Tibial artery (tissue), 4 donors: Measurements from ENCODE around the gene JOSD1.

ENCODE experiments used
- DNase-seq, 2 donors: peaks; one replicate each; pipeline ENCODE4 v3.0.0-alpha.2; 2019
- H3K27ac ChIP-seq, 2 donors: fragments of 200-600 bp; sonication (generic) in 1 of 2; 1 replicate in 1 of 2; 2 replicates in 1 of 2; pipeline ENCODE4 v1.5.1; 2018 to 2019; ENCODE audit warnings: mild to moderate bottlenecking in 1 of 2
- H3K27me3 ChIP-seq, 2 donors: fragments of 200-600 bp; sonication (generic) in 1 of 2; one replicate each; pipeline versions ENCODE4 v1.5.1 to v1.6.0; 2016 to 2019
- H3K36me3 ChIP-seq, 3 donors: fragments of 200-600 bp; sonication (generic) in 2 of 3; one replicate each; pipeline ENCODE4 v1.5.1; 2016 to 2019; ENCODE audit warnings: mild to moderate bottlenecking in 2 of 3
- H3K4me1 ChIP-seq, 4 donors: fragments of 200-600 bp; sonication (generic) in 2 of 4; 1 replicate in 3 of 4; 2 replicates in 1 of 4; pipeline ENCODE4 v1.5.1; 2016 to 2019
- H3K4me3 ChIP-seq, 2 donors: fragments of 200-600 bp; sonication (generic) in 1 of 2; 1 replicate in 1 of 2; 2 replicates in 1 of 2; pipeline ENCODE4 v1.5.1; 2018 to 2019; ENCODE audit warnings: mild to moderate bottlenecking in 2 of 2
- H3K9me3 ChIP-seq, 3 donors: fragments of 200-600 bp; sonication (generic) in 1 of 3; one replicate each; pipeline ENCODE4 v1.5.1; 2016 to 2019
- intact Hi-C: fragments of 100-400 bp; cut with DNase I; formaldehyde crosslinking; loops from one replicate; pipeline ENCODE4 v1.15.0; 2023; ENCODE audit warnings: low total_unique reads
- TF ChIP-seq, protein P1 (sequence below), 2 experiments: fragments of 200-600 bp in 1 of 2; fragments of 450-650 bp in 1 of 2; IDR thresholded peaks; one replicate each; pipeline ENCODE4 v1.5.1; 2017 to 2019; ENCODE audit warnings: antibody characterized with exemption in 2 of 2, mild to moderate bottlenecking in 1 of 2, moderate library complexity in 1 of 2

The JOSD1 gene

DNA sequence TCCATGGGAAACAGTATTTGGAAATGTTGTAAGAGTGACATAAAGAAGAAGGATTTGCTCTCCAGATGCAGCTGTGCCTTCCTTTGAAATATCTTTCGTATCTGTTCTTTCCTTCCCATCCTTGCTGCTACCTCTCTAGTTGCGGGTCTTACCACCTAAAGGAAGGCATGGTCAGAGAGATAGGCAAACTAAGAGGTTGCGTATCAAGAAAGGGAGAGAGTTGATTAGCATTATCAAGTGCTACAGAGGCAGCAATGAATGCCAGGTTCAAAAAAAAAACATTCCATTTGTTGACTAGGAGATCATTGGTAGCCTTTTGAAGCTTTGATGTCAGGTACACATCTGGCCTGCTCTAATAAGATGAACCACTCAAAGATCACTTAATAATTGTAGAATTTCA, 9.6 kb upstream of the JOSD1 start:
- no peaks in the 10 kb centered on the region for H3K27me3 ChIP-seq
- H3K4me1 ChIP-seq: peaks cover 0 to 48% (median 17%) of the 10 kb centered on the region in 4 donors

GRCh38 chr22:38709306-38709705, 8.6 kb upstream of the JOSD1 start:
- TF ChIP-seq, protein P1, sequence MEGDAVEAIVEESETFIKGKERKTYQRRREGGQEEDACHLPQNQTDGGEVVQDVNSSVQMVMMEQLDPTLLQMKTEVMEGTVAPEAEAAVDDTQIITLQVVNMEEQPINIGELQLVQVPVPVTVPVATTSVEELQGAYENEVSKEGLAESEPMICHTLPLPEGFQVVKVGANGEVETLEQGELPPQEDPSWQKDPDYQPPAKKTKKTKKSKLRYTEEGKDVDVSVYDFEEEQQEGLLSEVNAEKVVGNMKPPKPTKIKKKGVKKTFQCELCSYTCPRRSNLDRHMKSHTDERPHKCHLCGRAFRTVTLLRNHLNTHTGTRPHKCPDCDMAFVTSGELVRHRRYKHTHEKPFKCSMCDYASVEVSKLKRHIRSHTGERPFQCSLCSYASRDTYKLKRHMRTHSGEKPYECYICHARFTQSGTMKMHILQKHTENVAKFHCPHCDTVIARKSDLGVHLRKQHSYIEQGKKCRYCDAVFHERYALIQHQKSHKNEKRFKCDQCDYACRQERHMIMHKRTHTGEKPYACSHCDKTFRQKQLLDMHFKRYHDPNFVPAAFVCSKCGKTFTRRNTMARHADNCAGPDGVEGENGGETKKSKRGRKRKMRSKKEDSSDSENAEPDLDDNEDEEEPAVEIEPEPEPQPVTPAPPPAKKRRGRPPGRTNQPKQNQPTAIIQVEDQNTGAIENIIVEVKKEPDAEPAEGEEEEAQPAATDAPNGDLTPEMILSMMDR (IDR thresholded peaks at IDR 0.05): no peak
- no peak for DNase-seq
- H3K4me3 ChIP-seq: no peak overlapping the region
- intact Hi-C loops: loop anchor here (5.0 kb wide), 1 partner anchor 43 kb away; no protein-coding TSS in a partner anchor
- peaks cover 0 to 56% (median 20%) of the 10 kb centered on the region in 4 donors for H3K4me1 ChIP-seq
- H3K27me3 ChIP-seq: no peaks in the 10 kb centered on the region
- H3K9me3 ChIP-seq: no peaks in the 10 kb centered on the region
- no peak overlapping the region for H3K27ac ChIP-seq
- peaks cover 0 to 13% (median 10%) of the 10 kb centered on the region in 3 donors for H3K36me3 ChIP-seq

More for the DNA sequence above, 9.6 kb upstream of the JOSD1 start:
- Histone ChIP-seq H3K4me3 (no peak overlapping the region), H3K36me3 (peaks cover 0 to 15% (median 13%) of the 10 kb centered on the region in 3 donors), H3K9me3 (no peaks in the 10 kb centered on the region), H3K27ac (no peak overlapping the region)
- TF ChIP-seq, protein P1 (IDR thresholded peaks at IDR 0.05): no peak
- intact Hi-C loops: no loop called here
- DNase-seq: no peak

DNA sequence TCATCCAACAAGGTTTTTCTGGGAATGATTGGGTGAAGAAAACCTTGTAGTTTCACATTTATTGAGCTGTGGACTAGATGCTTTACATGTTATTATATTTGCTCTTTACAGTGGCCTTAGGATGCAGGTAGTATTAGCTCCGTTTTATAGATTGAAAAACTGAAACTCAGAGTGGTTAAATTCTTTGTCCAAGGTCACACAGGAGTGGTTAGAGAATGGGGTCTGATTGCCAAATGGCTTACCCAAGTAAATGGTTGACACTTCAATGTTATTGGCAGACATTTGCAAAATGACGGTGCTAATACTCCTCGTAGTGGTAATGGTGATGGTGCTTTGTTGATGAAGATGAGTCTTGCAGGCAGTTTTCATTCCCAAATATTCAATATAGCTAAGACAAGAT, 7.2 kb upstream of the JOSD1 start:
- Histone ChIP-seq H3K4me1 (peaks cover 0 to 50% (median 20%) of the 10 kb centered on the region in 4 donors), H3K9me3 (no peaks in the 10 kb centered on the region), H3K4me3 (no peak overlapping the region), H3K27ac (no peak overlapping the region), H3K27me3 (no peaks in the 10 kb centered on the region), H3K36me3 (peaks cover 0 to 13% (median 9%) of the 10 kb centered on the region in 3 donors)
- intact Hi-C loops: loop anchor here (5.0 kb wide), 1 partner anchor 44 kb away; no protein-coding TSS in a partner anchor
- TF ChIP-seq, protein P1 (IDR thresholded peaks at IDR 0.05): no peak
- DNase-seq: no peak

- no peak for DNase-seq
- no peaks in the 10 kb centered on the region for H3K27me3 ChIP-seq
- intact Hi-C loops: loop anchor here (5.0 kb wide), 1 partner anchor 45 kb away; no protein-coding TSS in a partner anchor
- peaks cover 0 to 13% (median 6%) of the 10 kb centered on the region in 3 donors for H3K36me3 ChIP-seq
- peaks cover 0 to 44% (median 20%) of the 10 kb centered on the region in 4 donors for H3K4me1 ChIP-seq
- peak overlapping the region; percentile 87 to 96 for H3K27ac ChIP-seq
- no peaks in the 10 kb centered on the region for H3K9me3 ChIP-seq
- TF ChIP-seq, protein P1 (IDR thresholded peaks at IDR 0.05): no peak
- peak overlapping the region; percentile 85 to 97 for H3K4me3 ChIP-seq
Observed at GRCh38 chr22:38707346-38707745, 6.6 kb upstream of the JOSD1 start.

- no peaks in the 10 kb centered on the region for H3K9me3 ChIP-seq
- peaks cover 0 to 42% (median 20%) of the 10 kb centered on the region in 4 donors for H3K4me1 ChIP-seq
- no peak for DNase-seq
- no peaks in the 10 kb centered on the region for H3K27me3 ChIP-seq
- peak overlapping the region; percentile 85 to 97 for H3K4me3 ChIP-seq
- intact Hi-C loops: loop anchor here (5.0 kb wide), 1 partner anchor 45 kb away; no protein-coding TSS in a partner anchor
- peaks cover 0 to 13% (median 6%) of the 10 kb centered on the region in 3 donors for H3K36me3 ChIP-seq
- peak overlapping the region; percentile 87 to 96 for H3K27ac ChIP-seq
- TF ChIP-seq, protein P1 (IDR thresholded peaks at IDR 0.05): no peak
Observed at GRCh38 chr22:38706901-38707195, 6.1 kb upstream of the JOSD1 start.
